SU-DHL-6 (cell line): ENCODE data around the gene FABP6.

Experiments used
- H2AFZ ChIP-seq: fragments of 200-600 bp; sonication (generic); 2 replicates; pipeline ENCODE4 v1.6.1; 2014; ENCODE audit warnings: low read depth, mild to moderate bottlenecking, moderate library complexity, mixed read lengths, antibody characterized with exemption, low read length; ENCODE audit not compliant: severe bottlenecking
- H3F3A ChIP-seq: fragments of 200-600 bp; shearing (Covaris generic); 2 replicates; pipeline ENCODE4 v1.6.0; 2016; ENCODE audit warnings: antibody characterized with exemption, mild to moderate bottlenecking; ENCODE audit not compliant: insufficient read depth
- H3K27ac ChIP-seq: fragments of 200-600 bp; sonication (generic); 2 replicates; pipeline ENCODE4 v1.5.1; 2016; ENCODE audit warnings: low read depth, mild to moderate bottlenecking, low read length, moderate library complexity, mixed read lengths
- H3K27me3 ChIP-seq: fragments of 200-600 bp; sonication (generic), shearing (Covaris generic); 2 replicates; pipeline ENCODE4 v1.6.0; 2014; ENCODE audit warnings: mild to moderate bottlenecking, low read length
- H3K36me3 ChIP-seq: fragments of 200-600 bp; sonication (generic); 2 replicates; pipeline ENCODE4 v1.6.1; 2014; ENCODE audit warnings: mild to moderate bottlenecking, low read length, mixed read lengths
- H3K4me2 ChIP-seq: fragments of 300-600, 200-600 bp; shearing (Covaris generic), sonication (generic); 2 replicates; pipeline ENCODE4 v1.6.0; 2014; ENCODE audit warnings: low read length, low read depth, mild to moderate bottlenecking; ENCODE audit not compliant: poor library complexity, severe bottlenecking
- H3K4me3 ChIP-seq: fragments of 200-600 bp; sonication (generic); 2 replicates; pipeline ENCODE4 v1.5.1; 2014; ENCODE audit warnings: antibody characterized with exemption, low read length, mild to moderate bottlenecking, mixed read lengths; ENCODE audit not compliant: insufficient read depth, poor library complexity, severe bottlenecking
- H3K79me2 ChIP-seq: fragments of 200-600 bp; sonication (generic); 2 replicates; pipeline ENCODE4 v1.6.1; 2014; ENCODE audit warnings: mild to moderate bottlenecking, low read length, moderate library complexity; ENCODE audit not compliant: insufficient read depth
- H3K9ac ChIP-seq: fragments of 200-600 bp; sonication (generic); 2 replicates; pipeline ENCODE4 v1.7.0; 2014; ENCODE audit warnings: mild to moderate bottlenecking, low read length
- H3K9me2 ChIP-seq: fragments of 200-600 bp; sonication (generic); replicated peaks from 2 replicates; pipeline ENCODE4 v1.6.1; 2014; ENCODE audit warnings: low read length; ENCODE audit not compliant: insufficient read depth
- H3K9me3 ChIP-seq: fragments of 200-600 bp; sonication (generic); 2 replicates; pipeline ENCODE4 v1.6.1; 2014; ENCODE audit warnings: low read length, mixed read lengths; ENCODE audit not compliant: insufficient read depth
- H4K20me1 ChIP-seq: fragments of 200-600 bp; sonication (generic); 2 replicates; pipeline ENCODE4 v1.6.1; 2014; ENCODE audit warnings: low read depth, mild to moderate bottlenecking, antibody characterized with exemption, low read length, moderate library complexity, mixed read lengths
- EZH2phosphoT487 ChIP-seq: fragments of 200-600 bp; sonication (generic), shearing (Covaris generic); conservative IDR thresholded peaks from 2 replicates; pipeline ENCODE4 v1.6.1; 2018; ENCODE audit warnings: mild to moderate bottlenecking, antibody characterized with exemption, low read length, moderate library complexity, mixed read lengths
- TF ChIP-seq, protein P1 (sequence below): fragments of 200-600 bp; sonication (generic); IDR thresholded peaks from one replicate; pipeline ENCODE4 v1.5.1; 2017; ENCODE audit warnings: antibody characterized with exemption, mild to moderate bottlenecking, low read length, moderate library complexity; ENCODE audit not compliant: insufficient read depth, poor library complexity, severe bottlenecking

FABP6 gene

DNA sequence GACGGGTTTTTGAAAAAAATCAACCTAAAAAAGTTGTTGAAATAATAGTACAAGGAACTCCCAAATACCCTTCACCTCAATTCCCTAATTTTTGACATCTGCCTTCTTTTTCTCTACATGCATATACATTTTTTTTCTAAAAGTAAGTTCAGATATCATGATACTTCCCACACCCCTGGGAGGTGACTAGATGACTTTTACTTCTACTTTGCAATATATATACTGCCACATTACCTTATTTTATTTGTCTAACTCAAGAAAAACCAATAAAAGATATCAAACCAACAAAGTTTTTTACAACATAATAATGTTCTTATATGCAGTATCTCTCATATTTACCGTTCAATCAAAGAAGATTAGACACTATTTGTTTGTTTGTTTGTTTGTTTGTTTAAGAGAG lies 52.0 kb downstream of the FABP6 start:
- no peaks in the 10 kb centered on the region for H3K9me3 ChIP-seq
- no peak overlapping the region for H2AFZ ChIP-seq
- no peaks in the 10 kb centered on the region for H3K9me2 ChIP-seq
- H3F3A ChIP-seq = no peaks in the 10 kb centered on the region
- H3K27me3 ChIP-seq = no peaks in the 10 kb centered on the region
- H3K9ac ChIP-seq = no peak overlapping the region
- H3K4me2 ChIP-seq = no peak overlapping the region
- H3K36me3 ChIP-seq = no peaks in the 10 kb centered on the region
- no peak overlapping the region for H3K27ac ChIP-seq
- H3K79me2 ChIP-seq = no peaks in the 10 kb centered on the region
- TF ChIP-seq, protein P1, sequence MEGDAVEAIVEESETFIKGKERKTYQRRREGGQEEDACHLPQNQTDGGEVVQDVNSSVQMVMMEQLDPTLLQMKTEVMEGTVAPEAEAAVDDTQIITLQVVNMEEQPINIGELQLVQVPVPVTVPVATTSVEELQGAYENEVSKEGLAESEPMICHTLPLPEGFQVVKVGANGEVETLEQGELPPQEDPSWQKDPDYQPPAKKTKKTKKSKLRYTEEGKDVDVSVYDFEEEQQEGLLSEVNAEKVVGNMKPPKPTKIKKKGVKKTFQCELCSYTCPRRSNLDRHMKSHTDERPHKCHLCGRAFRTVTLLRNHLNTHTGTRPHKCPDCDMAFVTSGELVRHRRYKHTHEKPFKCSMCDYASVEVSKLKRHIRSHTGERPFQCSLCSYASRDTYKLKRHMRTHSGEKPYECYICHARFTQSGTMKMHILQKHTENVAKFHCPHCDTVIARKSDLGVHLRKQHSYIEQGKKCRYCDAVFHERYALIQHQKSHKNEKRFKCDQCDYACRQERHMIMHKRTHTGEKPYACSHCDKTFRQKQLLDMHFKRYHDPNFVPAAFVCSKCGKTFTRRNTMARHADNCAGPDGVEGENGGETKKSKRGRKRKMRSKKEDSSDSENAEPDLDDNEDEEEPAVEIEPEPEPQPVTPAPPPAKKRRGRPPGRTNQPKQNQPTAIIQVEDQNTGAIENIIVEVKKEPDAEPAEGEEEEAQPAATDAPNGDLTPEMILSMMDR = no peak
- no peak for TF ChIP-seq EZH2phosphoT487
- H3K4me3 ChIP-seq = no peak overlapping the region
- no peaks in the 10 kb centered on the region for H4K20me1 ChIP-seq

DNA sequence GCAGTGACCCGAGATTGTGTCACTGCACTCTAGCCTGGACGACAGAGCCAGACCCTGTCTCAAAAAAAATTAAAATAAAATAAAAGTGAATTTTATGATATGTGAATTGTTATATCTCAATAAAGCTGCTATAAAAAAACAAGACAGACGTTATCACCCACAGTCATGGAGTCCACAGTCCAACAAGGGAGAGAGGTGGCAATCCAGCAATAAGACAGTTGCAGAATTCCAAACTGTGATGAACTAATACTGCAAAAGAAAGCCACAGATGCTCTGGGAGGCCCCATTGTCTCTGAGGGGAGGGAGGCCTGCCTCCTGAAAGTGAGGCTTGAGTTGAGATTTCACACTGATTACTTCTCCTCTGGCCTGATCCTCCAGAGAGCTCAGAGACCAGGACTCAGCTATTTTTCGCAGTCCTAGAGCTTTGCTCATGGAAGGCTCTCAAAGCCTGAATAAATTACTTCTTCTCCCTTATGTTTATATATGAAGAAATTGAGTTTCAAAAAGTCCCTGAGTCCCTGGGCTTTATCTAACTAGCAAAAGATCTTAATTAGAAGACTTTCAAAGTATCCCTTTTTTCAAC lies 55.1 kb downstream of the FABP6 start:
- no peak overlapping the region for H2AFZ ChIP-seq
- H3K9me2 ChIP-seq = no peaks in the 10 kb centered on the region
- no peaks in the 10 kb centered on the region for H3K27me3 ChIP-seq
- H3K36me3 ChIP-seq = no peaks in the 10 kb centered on the region
- no peaks in the 10 kb centered on the region for H3K79me2 ChIP-seq
- no peaks in the 10 kb centered on the region for H3K9me3 ChIP-seq
- no peak overlapping the region for H3K9ac ChIP-seq
- no peak overlapping the region for H3K27ac ChIP-seq
- no peak for TF ChIP-seq EZH2phosphoT487
- TF ChIP-seq, protein P1 = no peak
- H3K4me3 ChIP-seq = no peak overlapping the region
- H3F3A ChIP-seq = no peaks in the 10 kb centered on the region
- no peak overlapping the region for H3K4me2 ChIP-seq
- H4K20me1 ChIP-seq = no peaks in the 10 kb centered on the region

DNA sequence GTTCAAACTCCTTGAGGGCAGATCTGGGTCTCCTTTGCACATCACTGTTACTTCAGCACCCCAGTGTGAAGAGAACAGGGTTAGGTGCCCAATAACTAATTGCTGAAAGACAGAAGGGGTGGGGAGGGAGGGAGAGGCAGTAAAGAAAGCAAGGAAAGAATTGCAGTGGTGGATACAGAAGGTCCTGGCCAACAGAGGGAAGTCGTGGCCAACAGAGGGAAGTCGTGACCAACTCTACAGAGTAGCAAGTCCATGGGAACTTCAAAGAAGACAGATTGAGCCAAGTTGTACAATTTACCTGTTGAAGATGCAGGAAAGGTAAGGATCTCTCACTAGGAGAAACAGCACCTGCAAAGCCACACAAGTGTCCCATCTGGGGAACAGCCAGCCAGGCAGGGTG lies 56.0 kb downstream of the FABP6 start:
- no peaks in the 10 kb centered on the region for H3K9me2 ChIP-seq
- H2AFZ ChIP-seq = no peak overlapping the region
- TF ChIP-seq EZH2phosphoT487 = no peak
- TF ChIP-seq, protein P1 = no peak
- no peaks in the 10 kb centered on the region for H3K27me3 ChIP-seq
- no peaks in the 10 kb centered on the region for H3K36me3 ChIP-seq
- no peak overlapping the region for H3K4me3 ChIP-seq
- no peak overlapping the region for H3K4me2 ChIP-seq
- H3K79me2 ChIP-seq = no peaks in the 10 kb centered on the region
- H3K9ac ChIP-seq = no peak overlapping the region
- no peaks in the 10 kb centered on the region for H3K9me3 ChIP-seq
- H3F3A ChIP-seq = no peaks in the 10 kb centered on the region
- H3K27ac ChIP-seq = no peak overlapping the region
- no peaks in the 10 kb centered on the region for H4K20me1 ChIP-seq

DNA sequence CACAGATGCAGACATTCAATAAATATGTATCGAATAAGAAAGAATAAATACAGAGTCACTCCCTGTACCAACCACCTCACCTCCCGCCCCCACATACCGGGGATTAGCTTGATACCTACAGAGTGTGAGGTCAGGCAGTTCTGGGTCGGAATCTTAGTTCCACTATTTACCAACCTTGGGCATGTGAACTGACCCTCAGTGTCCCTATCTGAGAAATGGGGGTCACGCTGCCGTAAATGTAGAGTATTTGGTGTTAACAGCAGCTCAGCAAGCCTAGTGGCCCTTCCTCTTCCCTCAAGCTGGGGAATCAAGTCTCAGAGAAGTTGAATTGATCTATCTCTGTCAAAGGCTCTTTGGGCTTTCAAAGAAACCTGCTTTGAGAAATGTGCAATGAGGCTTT lies 57.6 kb downstream of the FABP6 start:
- no peaks in the 10 kb centered on the region for H4K20me1 ChIP-seq
- no peaks in the 10 kb centered on the region for H3K9me3 ChIP-seq
- no peak overlapping the region for H3K9ac ChIP-seq
- H3K4me3 ChIP-seq = no peak overlapping the region
- no peak overlapping the region for H3K27ac ChIP-seq
- H3K79me2 ChIP-seq = no peaks in the 10 kb centered on the region
- H3K4me2 ChIP-seq = no peak overlapping the region
- no peaks in the 10 kb centered on the region for H3F3A ChIP-seq
- no peaks in the 10 kb centered on the region for H3K9me2 ChIP-seq
- TF ChIP-seq, protein P1 = no peak
- no peak for TF ChIP-seq EZH2phosphoT487
- H3K27me3 ChIP-seq = no peaks in the 10 kb centered on the region
- H2AFZ ChIP-seq = no peak overlapping the region
- no peaks in the 10 kb centered on the region for H3K36me3 ChIP-seq
